Common myeloid progenitor, CD34-positive (primary cell): Measurements from ENCODE around the gene FXR1.
"Not testable (repeated sequence)": the region's sequence is repeated elsewhere in the genome, so short reads cannot be mapped to it uniquely, and the experiment has no call there.

Experiments used
- CTCF ChIA-PET: fragments of 350-600 bp; sonication (Branson Sonifier 250); formaldehyde crosslinking; loops from one replicate; lab custom pipeline; 2021; ENCODE audit warnings: antibody characterized with exemption; lab: Charles Lee
- POLR2A ChIA-PET: fragments of 350-600 bp; sonication (Branson Sonifier 250); formaldehyde crosslinking; loops from one replicate; lab custom pipeline; 2021; ENCODE audit warnings: antibody characterized with exemption; lab: Charles Lee
- DNase-seq, 3 donors: peaks; one replicate each; pipeline versions ENCODE4 v3.0.0 to v3.0.0-alpha.2; 2013
- H3K27ac ChIP-seq, 2 experiments: 1 replicate in 1 of 2; 2 replicates in 1 of 2; pipeline ENCODE4 v1.7.0; 2013; ENCODE audit warnings: inconsistent platforms in 2 of 2, low read length in 2 of 2, mild to moderate bottlenecking in 2 of 2, low read depth in 1 of 2, moderate library complexity in 1 of 2; ENCODE audit not compliant: severe bottlenecking in 2 of 2, insufficient read depth in 1 of 2, poor library complexity in 1 of 2
- H3K27me3 ChIP-seq, 5 experiments: replicated peaks in 2 of 5; 1 replicate in 3 of 5; 2 replicates in 2 of 5; pipeline versions ENCODE4 v1.6.1 to v1.7.0; 2013; ENCODE audit warnings: low read length in 4 of 5, mild to moderate bottlenecking in 2 of 5, moderate library complexity in 2 of 5, inconsistent platforms in 1 of 5; ENCODE audit not compliant: insufficient read depth in 5 of 5, control insufficient read depth in 4 of 5
- H3K36me3 ChIP-seq, 4 experiments: 1 replicate in 2 of 4; 2 replicates in 2 of 4; pipeline versions ENCODE4 v1.6.1 to v1.7.0; 2013; ENCODE audit warnings: low read length in 3 of 4, control low read depth in 1 of 4, mild to moderate bottlenecking in 1 of 4; ENCODE audit not compliant: control insufficient read depth in 4 of 4, insufficient read depth in 4 of 4
- H3K4me1 ChIP-seq, 4 experiments: 1 replicate in 3 of 4; 2 replicates in 1 of 4; pipeline versions ENCODE4 v1.6.1 to v1.7.1; 2013; ENCODE audit warnings: low read length in 3 of 4, mild to moderate bottlenecking in 3 of 4, control low read depth in 1 of 4, inconsistent platforms in 1 of 4, moderate library complexity in 1 of 4; ENCODE audit not compliant: control insufficient read depth in 4 of 4, insufficient read depth in 4 of 4; ENCODE audit errors: control extremely low read depth in 1 of 4
- H3K4me3 ChIP-seq, 7 experiments: 1 replicate in 4 of 7; 2 replicates in 3 of 7; pipeline versions ENCODE4 v1.5.1 to v1.7.0; 2013; ENCODE audit warnings: mild to moderate bottlenecking in 7 of 7, low read length in 6 of 7, moderate library complexity in 6 of 7, inconsistent platforms in 2 of 7, low read depth in 2 of 7, control low read depth in 1 of 7; ENCODE audit not compliant: insufficient read depth in 4 of 7, control insufficient read depth in 1 of 7; ENCODE audit errors: extremely low read depth in 1 of 7
- H3K9me3 ChIP-seq, 5 experiments: 1 replicate in 4 of 5; 2 replicates in 1 of 5; pipeline versions ENCODE4 v1.6.1 to v1.7.1; 2013; ENCODE audit warnings: low read length in 4 of 5, mild to moderate bottlenecking in 2 of 5, inconsistent platforms in 1 of 5, low read depth in 1 of 5, moderate library complexity in 1 of 5; ENCODE audit not compliant: control insufficient read depth in 4 of 5, insufficient read depth in 2 of 5; ENCODE audit errors: control extremely low read depth in 1 of 5
- whole genome bisulfite sequencing: methylation state at CpG from one replicate; pipeline ENCODE4 v1.1.5; 2013; ENCODE audit not compliant: insufficient coverage; 5-methylcytosine and 5-hydroxymethylcytosine counted together

FXR1 gene

GRCh38 chr3:180981912-180982311, 69.4 kb downstream of the FXR1 start:
- DNase-seq, result no peak
- Histone ChIP-seq H3K27ac (no peak overlapping the region), H3K4me1 (no peaks in the 10 kb centered on the region), H3K27me3 (no peaks in the 10 kb centered on the region), H3K9me3 (no peaks in the 10 kb centered on the region), H3K4me3 (no peak overlapping the region), H3K36me3 (peaks cover 13 to 38% (median 19%) of the 10 kb centered on the region in 4 experiments)
- 100% methylated on average over 1 of the region's 2 CpGs for WGBS
- POLR2A ChIA-PET, result no interaction called here
- CTCF ChIA-PET, result no interaction called here

DNA sequence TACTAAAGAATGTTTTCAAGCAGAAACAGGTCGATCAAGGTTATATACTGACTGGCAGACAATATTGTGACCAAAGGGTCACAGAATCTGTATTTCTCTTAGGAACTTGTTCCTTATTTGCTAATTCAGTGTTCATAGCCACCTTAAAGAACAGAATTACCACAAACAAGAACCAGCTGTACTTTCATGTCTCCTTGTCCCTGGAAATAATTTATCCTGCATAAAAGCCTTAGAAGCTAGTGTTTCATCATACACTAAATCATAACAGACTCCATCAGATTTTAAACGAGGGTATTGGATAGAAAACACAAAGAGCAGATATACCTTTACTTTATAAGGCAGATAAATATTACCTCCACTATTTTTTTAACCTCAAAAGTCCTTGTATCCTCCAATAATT, 70.7 kb downstream of the FXR1 start:
- no peak for DNase-seq
- 100% methylated on average over 1 of the region's 2 CpGs for WGBS
- H3K36me3 ChIP-seq, result peaks cover 17 to 43% (median 22%) of the 10 kb centered on the region in 4 experiments
- H3K4me3 ChIP-seq, result no peak overlapping the region
- CTCF ChIA-PET, result no interaction called here
- no peak overlapping the region for H3K27ac ChIP-seq
- POLR2A ChIA-PET, result no interaction called here
- peaks cover 0 to 2% (median under 1%) of the 10 kb centered on the region in 4 experiments for H3K4me1 ChIP-seq
- H3K9me3 ChIP-seq, result no peaks in the 10 kb centered on the region
- H3K27me3 ChIP-seq, result no peaks in the 10 kb centered on the region

DNA sequence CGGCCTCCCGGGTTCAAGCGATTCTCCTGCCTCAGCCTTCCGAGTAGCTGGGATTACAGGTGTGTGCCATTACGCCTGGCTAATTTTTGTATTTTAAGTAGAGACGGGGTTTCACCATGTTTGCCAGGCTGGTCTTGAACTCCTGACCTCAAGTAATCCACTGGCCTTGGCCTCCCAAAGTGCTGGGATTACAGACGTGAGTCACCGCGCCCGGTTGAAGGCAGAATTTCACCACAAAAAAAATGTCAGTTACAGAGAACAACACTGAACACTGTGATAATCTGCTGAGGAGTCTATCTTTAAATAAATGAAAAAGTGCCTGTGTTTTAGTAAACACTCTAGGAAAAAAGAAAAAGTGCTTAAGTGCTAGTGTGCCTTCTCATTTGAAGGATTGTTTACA, 73.9 kb downstream of the FXR1 start:
- POLR2A ChIA-PET, CTCF ChIA-PET, DNase-seq, H3K4me3 ChIP-seq, H3K27me3 ChIP-seq, H3K9me3 ChIP-seq, H3K27ac ChIP-seq: not testable (repeated sequence)
- peaks cover 6 to 19% (median 15%) of the 10 kb centered on the region in 4 experiments for H3K4me1 ChIP-seq
- 97% methylated on average over 5 of the region's 10 CpGs for WGBS
- H3K36me3 ChIP-seq, result peaks cover 13 to 28% (median 18%) of the 10 kb centered on the region in 4 experiments

DNA sequence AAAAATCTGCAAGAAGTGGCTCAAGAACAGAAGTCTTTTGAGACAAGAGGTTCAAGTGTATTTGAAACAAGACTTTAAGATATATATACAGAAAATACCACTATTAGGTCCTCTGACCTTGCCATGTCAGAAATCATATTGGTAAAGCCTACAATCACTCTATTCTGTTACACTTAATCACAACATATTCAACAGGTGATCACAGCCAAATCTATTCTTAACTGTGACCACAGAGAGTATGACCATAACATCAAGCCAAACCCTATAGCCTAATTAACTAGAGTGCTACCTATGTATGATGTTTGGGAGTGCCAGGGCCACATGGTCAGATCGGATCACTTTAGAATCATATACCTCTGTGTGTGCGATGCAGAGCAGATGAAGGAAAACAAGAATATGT, 74.9 kb downstream of the FXR1 start:
- Histone ChIP-seq H3K4me3 (no peak overlapping the region), H3K27ac (no peak overlapping the region), H3K4me1 (peaks cover 6 to 19% (median 15%) of the 10 kb centered on the region in 4 experiments), H3K27me3 (no peaks in the 10 kb centered on the region), H3K9me3 (no peaks in the 10 kb centered on the region), H3K36me3 (peaks cover 12 to 28% (median 14%) of the 10 kb centered on the region in 4 experiments)
- CTCF ChIA-PET, result no interaction called here
- DNase-seq, result no peak
- POLR2A ChIA-PET, result no interaction called here
- no CpG with 5 or more reads among the region's 2 CpGs for WGBS

- H3K36me3 ChIP-seq, result peaks cover 8 to 26% (median 11%) of the 10 kb centered on the region in 4 experiments
- POLR2A ChIA-PET, result interaction anchor here (0.8 to 1.4 kb wide), 2 partner anchors 13 to 77 kb away, joined by 5 to 6 read pairs; partner anchors contain the start of gene FXR1
- peak within 1 kb of the TSS; percentile 69 to 87 for H3K27ac ChIP-seq
- peak; percentile 97 to 99 (median 98) for DNase-seq
- H3K4me3 ChIP-seq, result peak within 1 kb of the TSS; percentile 87 to 100 (median 96)
- peaks cover 0 to 2% (median 0%) of the 10 kb centered on the region in 5 experiments for H3K27me3 ChIP-seq
- WGBS, result 0% methylated on average over 28 of the region's 43 CpGs
- CTCF ChIA-PET, result no interaction called here
- H3K4me1 ChIP-seq, result peaks cover 6 to 19% (median 15%) of the 10 kb centered on the region in 4 experiments
- no peaks in the 10 kb centered on the region for H3K9me3 ChIP-seq
These were observed 77.1 kb downstream of the FXR1 start, which contains the start of gene DNAJC19 for GRCh38 chr3:180989291-180990163. TSS of gene DNAJC19 (minus strand) at chr3:180989736. CDS start at chr3:180989602, 134 bp downstream.

DNA sequence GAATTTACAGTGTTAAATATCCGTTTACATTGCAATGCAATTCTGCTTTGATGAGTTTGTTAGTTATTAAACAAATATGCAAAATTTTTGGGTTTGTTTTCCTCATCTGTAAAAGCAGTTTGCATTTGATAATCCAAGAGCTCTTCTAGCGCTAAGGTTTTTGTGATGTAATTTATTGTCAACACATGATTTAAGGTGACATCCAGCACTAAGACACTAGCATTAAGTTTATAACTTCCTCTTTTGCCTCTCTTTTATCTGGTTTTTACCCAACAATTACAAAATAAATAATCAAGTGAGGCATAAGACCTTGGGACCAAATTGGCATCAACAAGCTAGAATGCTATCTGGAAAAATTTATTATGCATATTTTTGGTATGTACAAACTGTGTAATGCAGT, 78.0 kb downstream of the FXR1 start:
- Histone ChIP-seq H3K36me3 (peaks cover 4 to 20% (median 8%) of the 10 kb centered on the region in 4 experiments), H3K27ac (peak overlapping the region; percentile 59 to 87), H3K4me1 (peaks cover 6 to 19% (median 15%) of the 10 kb centered on the region in 4 experiments), H3K4me3 (peak overlapping the region in 6 of 7 experiments; percentile 87 to 100 (median 96)), H3K27me3 (peaks cover 0 to 3% (median 0%) of the 10 kb centered on the region in 5 experiments), H3K9me3 (no peaks in the 10 kb centered on the region)
- POLR2A ChIA-PET, result no interaction called here
- CTCF ChIA-PET, result interaction anchor here (0.5 kb wide), 1 partner anchor 320 kb away, joined by 3 read pairs; no protein-coding TSS in a partner anchor
- WGBS, result no CpG with 5 or more reads among the region's 2 CpGs
- peak; percentile 15 to 81 (median 65) for DNase-seq
